HuH-7 (cell line): Measurements from ENCODE around the gene DDRGK1.
"Not testable (repeated sequence)": the region's sequence is repeated elsewhere in the genome, so short reads cannot be mapped to it uniquely, and the experiment has no call there.

Source experiments
- DNase-seq: peaks from one replicate; pipeline ENCODE4 v3.0.0; 2011; ENCODE audit warnings: low spot score

The DDRGK1 gene

DNA sequence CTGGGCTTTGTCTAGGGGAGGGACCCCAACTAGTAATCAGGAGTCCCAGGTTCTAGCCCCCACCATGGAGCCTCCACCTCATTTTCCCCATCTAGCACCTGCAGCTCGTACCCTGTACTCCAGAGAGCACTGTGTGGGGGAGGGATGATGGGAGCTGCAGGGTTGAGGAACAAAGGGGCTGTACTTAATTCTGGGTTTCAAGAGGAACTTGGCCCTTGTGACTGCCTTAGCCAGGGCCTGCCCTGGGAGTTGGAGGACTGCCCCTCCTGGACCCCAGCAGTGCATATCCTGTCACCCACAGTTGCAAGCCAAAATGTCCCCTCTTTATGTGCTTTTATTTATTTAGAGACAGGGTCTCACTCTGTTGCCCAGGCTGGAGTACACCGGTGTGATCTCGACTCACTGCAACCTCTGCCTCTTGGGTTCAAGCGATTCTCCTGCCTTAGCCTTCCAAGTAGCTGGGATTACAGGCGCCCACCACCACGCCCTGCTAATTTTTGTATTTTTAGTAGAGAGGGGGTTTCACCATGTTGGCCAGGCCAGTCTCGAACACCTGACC lies 11.0 kb upstream of the DDRGK1 start:
- not testable (repeated sequence) for DNase-seq

GRCh38 chr20:3213226-3213625 lies 8.7 kb upstream of the DDRGK1 start:
- no peak for DNase-seq

- DNase-seq: no peak
Observed at GRCh38 chr20:3210346-3210745, 5.9 kb upstream of the DDRGK1 start.

DNA sequence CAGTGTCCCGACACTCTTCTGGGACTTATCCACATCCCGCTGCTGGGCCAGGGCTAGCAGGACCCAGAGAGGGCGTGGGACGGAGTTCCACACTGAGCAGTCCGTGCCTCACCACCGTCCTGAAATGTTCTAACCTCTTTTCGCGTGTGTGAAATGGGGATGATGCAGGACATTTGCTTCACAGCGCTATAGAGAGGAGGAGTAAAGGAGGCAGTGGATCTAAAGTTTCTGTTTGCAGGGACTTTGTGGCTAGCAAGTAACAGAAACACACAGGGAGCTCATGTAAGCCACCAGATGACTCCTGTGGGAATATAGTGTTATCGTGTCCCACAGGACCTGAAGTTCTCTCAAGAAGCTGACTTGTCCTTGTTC lies 5.5 kb upstream of the DDRGK1 start:
- DNase-seq: no peak

DNA sequence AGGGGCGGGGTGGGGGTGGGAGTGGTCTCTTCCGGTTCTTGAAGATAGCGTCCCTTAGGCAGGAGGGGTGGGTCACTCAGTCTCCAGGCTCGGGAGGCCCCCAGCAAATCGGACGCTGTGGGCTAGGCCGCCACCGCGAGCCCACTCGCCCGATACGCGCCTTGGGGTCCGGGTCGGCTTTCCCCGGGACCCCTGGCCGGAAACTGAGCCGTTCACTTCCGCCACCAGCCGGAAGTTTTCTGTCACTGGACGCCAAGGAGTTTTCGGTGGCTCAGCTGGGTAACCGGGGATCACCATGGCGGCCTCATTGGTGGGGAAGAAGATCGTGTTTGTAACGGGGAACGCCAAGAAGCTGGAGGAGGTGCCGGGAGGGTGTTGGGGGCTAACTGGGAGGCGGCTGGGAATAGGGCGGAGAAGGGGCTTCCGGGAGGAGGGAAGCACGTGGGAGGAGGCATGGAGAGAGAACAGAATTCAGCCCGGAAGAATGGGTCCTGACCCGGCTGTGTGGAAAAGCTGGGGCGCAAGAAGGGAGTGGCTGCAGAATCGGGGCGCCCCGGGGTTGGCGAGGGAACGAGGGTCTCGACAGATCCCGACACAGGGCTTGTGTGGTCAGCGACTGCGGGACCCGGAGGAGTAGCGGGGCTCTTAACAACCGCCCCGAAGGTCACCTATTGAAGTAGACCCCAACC lies 4.9 kb upstream of the DDRGK1 start, which contains the start of gene ITPA:
TSS of gene ITPA (plus strand) at position 242 of the 689 bp plus-strand sequence. CDS start at position 296, 54 bp downstream.
- DNase-seq: peak; percentile 92

- DNase-seq: no peak
Observed at GRCh38 chr20:3208786-3209256, 4.3 kb upstream of the DDRGK1 start.

DNA sequence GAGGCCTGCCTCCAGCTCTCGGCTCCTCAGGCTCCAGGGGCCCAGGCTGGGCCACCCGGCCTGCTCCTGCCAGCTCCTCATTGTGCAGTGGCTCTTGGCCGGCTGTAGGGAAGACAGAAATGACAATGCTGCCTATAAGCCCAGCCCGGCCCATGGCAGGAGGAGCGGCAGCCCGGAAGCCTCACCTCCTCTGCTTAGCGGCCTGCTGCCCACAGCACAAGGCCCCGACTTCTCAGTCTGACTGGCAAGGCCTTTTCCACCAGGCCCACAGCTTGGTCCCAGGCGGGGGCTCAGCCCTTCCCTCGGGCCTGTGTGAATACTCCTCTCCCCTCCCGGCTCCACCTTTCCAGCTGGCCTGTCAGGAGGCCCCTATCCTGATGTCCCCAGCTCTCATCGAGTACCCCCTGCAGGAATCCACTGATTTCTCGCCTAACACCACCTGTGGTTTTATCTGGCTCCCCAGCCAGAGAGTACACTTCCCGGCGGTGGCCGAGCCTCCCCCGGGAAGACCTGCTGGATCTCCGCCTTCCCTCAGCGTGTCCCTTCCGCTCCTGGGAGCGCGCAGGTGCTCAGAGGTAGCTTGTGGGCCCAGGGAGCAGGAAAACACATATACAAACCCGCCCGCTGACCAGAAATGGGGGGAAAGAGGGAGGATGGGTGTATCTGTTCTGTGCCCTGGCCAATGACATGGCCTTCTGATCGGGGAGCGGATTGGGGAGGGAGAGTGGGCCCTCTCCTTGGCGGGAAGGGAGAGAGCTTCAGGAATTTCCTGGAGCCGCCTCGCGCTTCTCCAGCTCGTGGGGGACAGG lies 963 bp downstream of the DDRGK1 start:
- no peak for DNase-seq

GRCh38 chr20:3202965-3203314 lies 1.5 kb downstream of the DDRGK1 start:
- DNase-seq: no peak

GRCh38 chr20:3199976-3200755 lies 4.3 kb downstream of the DDRGK1 start:
- DNase-seq: no peak

DNA sequence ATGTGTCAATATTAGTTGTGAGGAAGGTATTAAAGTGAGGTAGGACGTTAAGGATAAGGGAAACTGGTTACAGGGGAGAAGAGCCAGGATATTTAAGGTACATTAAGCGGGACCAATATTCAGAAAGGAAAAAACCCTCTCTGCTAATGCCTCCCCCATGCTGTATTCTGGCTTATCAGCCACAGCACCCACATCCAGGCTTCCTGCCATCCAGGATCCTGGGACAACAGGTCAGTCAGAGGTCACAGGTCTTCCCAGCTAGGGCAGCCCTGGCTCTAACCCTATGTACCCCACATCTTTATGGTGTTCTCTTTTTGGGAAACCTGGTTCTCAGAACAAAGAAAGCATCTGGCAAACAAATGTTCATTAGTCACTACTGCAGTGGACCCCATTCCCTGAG lies 5.3 kb downstream of the DDRGK1 start:
- no peak for DNase-seq

DNA sequence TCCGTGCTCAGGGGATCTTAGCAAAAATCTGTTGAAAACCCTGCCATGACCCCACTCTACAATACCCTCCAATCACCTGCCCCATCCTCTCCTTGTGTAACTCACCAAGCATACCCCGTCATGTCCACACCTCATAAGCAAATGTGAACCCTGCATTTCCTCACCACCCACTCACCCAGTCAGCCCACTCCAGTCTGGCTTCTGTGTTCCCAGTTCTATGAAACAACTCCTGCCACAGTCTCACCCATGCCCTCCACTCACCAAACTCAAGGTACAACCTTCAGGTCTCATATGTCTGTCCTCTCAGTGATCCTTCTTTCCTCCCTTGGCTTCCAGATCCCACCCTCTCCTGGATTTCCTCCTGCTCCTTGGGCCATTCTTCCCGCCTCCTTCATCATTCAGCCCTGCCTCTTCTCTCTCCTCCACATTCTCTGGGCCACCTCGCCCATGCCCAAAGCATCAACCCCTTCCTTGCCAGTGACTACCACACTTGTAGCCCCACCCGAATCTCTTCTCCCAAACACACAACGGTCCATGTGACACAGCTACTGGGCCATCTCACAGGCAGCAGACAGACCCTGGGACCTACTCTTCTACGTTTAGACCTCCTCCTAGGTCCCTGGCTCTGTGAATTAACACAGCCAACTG lies 8.8 kb downstream of the DDRGK1 start:
- no peak for DNase-seq

DNA sequence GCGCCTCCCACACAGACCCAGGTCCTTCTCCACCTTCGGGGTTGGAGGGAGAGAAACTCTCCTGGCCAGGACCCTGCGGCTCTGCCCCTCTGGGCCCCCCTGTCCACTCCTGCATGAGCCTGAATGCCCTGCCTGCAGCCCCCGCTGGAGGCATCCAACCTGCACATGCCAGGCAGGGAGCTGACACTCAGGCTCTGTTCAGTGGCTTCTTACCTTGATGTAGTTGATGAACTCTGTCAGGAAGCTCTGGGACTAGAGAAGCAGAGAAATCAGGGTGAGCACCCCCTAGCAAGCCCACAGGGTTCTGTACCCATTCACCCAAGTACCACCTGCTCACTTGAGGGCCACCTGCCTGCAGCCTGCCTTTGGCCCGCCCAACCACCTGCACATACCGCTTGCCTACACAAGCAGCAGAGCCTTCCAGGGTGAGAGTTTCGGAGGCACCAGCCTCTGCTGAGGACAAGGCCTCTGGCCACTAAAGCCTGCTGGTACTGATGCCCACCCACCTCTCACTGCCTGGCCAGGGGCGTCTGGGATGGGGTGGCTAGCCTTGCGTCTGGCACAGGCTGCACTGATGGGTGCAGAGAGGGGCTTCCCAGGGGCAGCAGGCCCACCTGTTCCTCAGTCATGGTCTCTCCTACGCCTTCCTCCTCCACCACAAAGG lies 9.7 kb downstream of the DDRGK1 start:
- DNase-seq: no peak

GRCh38 chr20:3193806-3194616 lies 10.5 kb downstream of the DDRGK1 start:
- no peak for DNase-seq

DNA sequence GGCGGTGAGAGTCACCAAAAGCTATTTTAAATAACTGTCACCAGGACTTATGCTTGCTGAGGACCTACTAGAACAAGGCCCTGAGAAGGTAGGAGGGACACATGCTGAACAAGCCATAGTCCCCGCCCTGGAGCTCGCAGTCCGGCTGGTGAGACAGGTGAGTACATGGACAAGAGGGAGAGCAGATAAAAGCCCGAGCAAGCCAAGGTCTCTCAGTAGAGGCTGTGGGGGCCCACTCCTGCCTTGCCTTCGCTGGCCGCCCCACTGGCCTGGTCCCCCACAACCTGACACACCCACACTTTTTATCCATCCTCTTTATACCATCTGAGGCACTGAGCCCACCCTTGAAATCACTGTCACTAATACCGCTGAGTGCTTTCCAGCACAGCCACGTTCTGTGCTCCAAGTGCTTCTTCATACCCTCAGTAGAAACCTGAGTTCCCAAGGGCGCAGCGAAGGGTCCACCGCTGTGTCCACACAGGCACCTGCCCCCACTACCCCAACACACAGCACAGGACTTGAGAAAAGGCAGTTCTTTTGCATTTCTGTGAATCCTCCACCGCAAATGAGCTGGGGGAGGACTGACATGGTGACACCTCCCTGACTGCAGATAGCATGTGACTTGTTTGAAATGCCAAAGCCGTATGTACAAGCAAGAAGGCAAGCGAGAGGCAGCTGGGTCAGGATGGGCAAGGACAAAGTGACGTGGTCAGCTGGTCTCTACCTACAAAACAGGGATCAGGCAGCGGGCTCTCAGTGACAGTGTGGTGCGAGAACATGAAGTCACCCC lies 12.1 kb downstream of the DDRGK1 start:
- no peak for DNase-seq

DNA sequence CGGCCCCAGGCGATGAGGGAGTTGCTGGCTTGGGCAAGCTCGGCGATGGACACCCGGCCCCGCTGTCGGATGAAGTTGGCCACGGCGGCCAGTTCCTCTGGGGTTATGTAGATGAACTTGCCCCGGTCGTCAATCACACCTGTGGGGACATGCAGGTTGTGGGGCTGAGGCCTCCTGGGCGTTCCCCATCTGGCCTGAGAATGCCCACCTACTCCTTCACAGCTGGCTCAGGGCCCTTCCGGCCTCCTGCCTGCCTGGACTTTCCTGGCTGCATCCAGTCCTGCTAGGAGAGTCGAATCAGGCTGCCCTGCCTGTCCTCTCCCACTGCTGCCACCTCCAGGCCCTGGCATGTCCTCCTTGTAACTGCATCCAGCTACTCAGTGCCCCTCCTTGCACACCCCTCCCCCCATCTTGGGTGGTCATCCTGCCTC lies 13.8 kb downstream of the DDRGK1 start:
- no peak for DNase-seq

- no peak for DNase-seq
Observed at GRCh38 chr20:3189561-3190131, 14.8 kb downstream of the DDRGK1 start.

DNA sequence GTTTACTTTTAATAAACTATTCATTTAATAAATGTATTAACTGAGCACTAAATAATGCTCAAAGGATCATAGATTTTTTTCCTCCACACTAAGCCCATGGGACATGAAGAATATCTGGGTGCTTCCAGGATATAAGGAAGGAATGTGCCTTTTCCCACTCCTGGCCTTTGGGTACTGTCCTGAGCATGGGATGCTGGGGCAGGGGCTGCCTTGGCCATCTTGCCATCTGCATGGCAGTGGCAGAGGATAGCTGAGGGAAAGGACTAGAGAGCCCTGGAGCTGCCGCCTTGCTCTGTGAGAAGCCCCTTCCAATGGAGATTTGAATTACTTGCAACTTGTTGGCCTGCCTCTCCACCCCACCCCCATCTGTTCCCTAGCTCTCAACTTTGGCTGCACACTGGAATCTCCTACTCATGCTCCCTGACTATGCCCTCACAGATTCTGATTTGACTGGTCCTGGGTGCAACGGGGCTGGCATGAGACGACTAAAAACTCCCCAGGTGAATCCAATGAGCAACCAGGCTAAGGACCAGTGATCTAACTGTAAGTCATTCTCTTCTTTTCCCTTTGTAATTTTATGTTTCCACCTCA lies 15.6 kb downstream of the DDRGK1 start:
- no peak for DNase-seq

- DNase-seq: not testable (repeated sequence)
Observed at GRCh38 chr20:3187861-3188260, 16.6 kb downstream of the DDRGK1 start.
